RWPE1 (cell line): Measurements from ENCODE around the gene SDF4.
A peak's percentile ranks its signal among the peaks of the same experiment; 100 is the strongest.

Experiments used
- CTCF ChIA-PET: fragments of 350-600 bp; sonication (Branson Sonifier 250); formaldehyde crosslinking; extraction: SDS; loops from one replicate; lab custom pipeline; 2021; lab: Yijun Ruan, JAX
- POLR2A ChIA-PET: fragments of 400-600 bp; formaldehyde crosslinking; extraction: SDS; loops from one replicate; lab custom pipeline; 2020; ENCODE audit warnings: antibody characterized with exemption; ENCODE audit not compliant: low non-redundant PET; lab: Yijun Ruan, JAX
- DNase-seq: peaks from one replicate; pipeline ENCODE4 v3.0.0; 2012; ENCODE audit warnings: low spot score
- H3K27ac ChIP-seq: fragments of 450-650 bp; 2 replicates; pipeline ENCODE4 v1.5.1; 2017
- CTCF ChIP-seq: fragments of 450-650 bp; conservative IDR thresholded peaks from 2 replicates; pipeline ENCODE4 v1.5.1; 2017; ENCODE audit warnings: low read depth, mild to moderate bottlenecking

The SDF4 gene

GRCh38 chr1:1226566-1227362 lies 5.0 kb downstream of the SDF4 start:
- POLR2A ChIA-PET, result interaction anchor here (0.7 kb wide), 1 partner anchor 18 kb away, joined by 7 read pairs; no protein-coding TSS in a partner anchor
- TF ChIP-seq CTCF, result no peak
- no peak for DNase-seq

GRCh38 chr1:1225913-1226312 lies 5.9 kb downstream of the SDF4 start:
- TF ChIP-seq CTCF, result no peak

More at GRCh38 chr1:1226566-1227362, 5.0 kb downstream of the SDF4 start:
- H3K27ac ChIP-seq, result peak overlapping the region; percentile 25; the same call in 1 of the 2 replicates
- CTCF ChIA-PET, result no interaction called here

GRCh38 chr1:1225238-1225845 lies 6.5 kb downstream of the SDF4 start:
- DNase-seq, result no peak
- POLR2A ChIA-PET, result no interaction called here
- H3K27ac ChIP-seq, result peak overlapping the region; percentile 25; the same call in 1 of the 2 replicates
- TF ChIP-seq CTCF, result no peak
- CTCF ChIA-PET, result interaction anchor here (0.6 to 1.1 kb wide), 2 partner anchors 66 to 1085 kb away, joined by 3 to 4 read pairs; no protein-coding TSS in a partner anchor

More at GRCh38 chr1:1225913-1226312, 5.9 kb downstream of the SDF4 start:
- no peak for DNase-seq
- H3K27ac ChIP-seq, result peak overlapping the region; percentile 25; the same call in 1 of the 2 replicates
- POLR2A ChIA-PET, result no interaction called here
- CTCF ChIA-PET, result interaction anchor here (1.1 kb wide), 1 partner anchor 66 kb away, joined by 3 read pairs; no protein-coding TSS in a partner anchor

- POLR2A ChIA-PET, result no interaction called here
- CTCF ChIA-PET, result no interaction called here
- TF ChIP-seq CTCF, result no peak
- DNase-seq, result no peak
- no peak overlapping the region for H3K27ac ChIP-seq
These were observed 7.9 kb downstream of the SDF4 start for GRCh38 chr1:1223891-1224290.

GRCh38 chr1:1223321-1223720 lies 8.5 kb downstream of the SDF4 start:
- CTCF ChIA-PET, result no interaction called here
- no peak for DNase-seq

More at GRCh38 chr1:1223321-1223720, 8.5 kb downstream of the SDF4 start:
- H3K27ac ChIP-seq, result peak overlapping the region; percentile 55
- TF ChIP-seq CTCF, result no peak
- POLR2A ChIA-PET, result no interaction called here
